SU-DHL-6 (cell line): ENCODE measurements around the gene ZNF488.

Experiments
- H2AFZ ChIP-seq: fragments of 200-600 bp; sonication (generic); 2 replicates; pipeline ENCODE4 v1.6.1; 2014; ENCODE audit warnings: low read depth, mild to moderate bottlenecking, moderate library complexity, mixed read lengths, antibody characterized with exemption, low read length; ENCODE audit not compliant: severe bottlenecking
- H3F3A ChIP-seq: fragments of 200-600 bp; shearing (Covaris generic); 2 replicates; pipeline ENCODE4 v1.6.0; 2016; ENCODE audit warnings: antibody characterized with exemption, mild to moderate bottlenecking; ENCODE audit not compliant: insufficient read depth
- H3K27ac ChIP-seq: fragments of 200-600 bp; sonication (generic); 2 replicates; pipeline ENCODE4 v1.5.1; 2016; ENCODE audit warnings: low read depth, mild to moderate bottlenecking, low read length, moderate library complexity, mixed read lengths
- H3K27me3 ChIP-seq: fragments of 200-600 bp; sonication (generic), shearing (Covaris generic); 2 replicates; pipeline ENCODE4 v1.6.0; 2014; ENCODE audit warnings: mild to moderate bottlenecking, low read length
- H3K36me3 ChIP-seq: fragments of 200-600 bp; sonication (generic); 2 replicates; pipeline ENCODE4 v1.6.1; 2014; ENCODE audit warnings: mild to moderate bottlenecking, low read length, mixed read lengths
- H3K4me2 ChIP-seq: fragments of 300-600, 200-600 bp; shearing (Covaris generic), sonication (generic); 2 replicates; pipeline ENCODE4 v1.6.0; 2014; ENCODE audit warnings: low read length, low read depth, mild to moderate bottlenecking; ENCODE audit not compliant: poor library complexity, severe bottlenecking
- H3K4me3 ChIP-seq: fragments of 200-600 bp; sonication (generic); 2 replicates; pipeline ENCODE4 v1.5.1; 2014; ENCODE audit warnings: antibody characterized with exemption, low read length, mild to moderate bottlenecking, mixed read lengths; ENCODE audit not compliant: insufficient read depth, poor library complexity, severe bottlenecking
- H3K79me2 ChIP-seq: fragments of 200-600 bp; sonication (generic); 2 replicates; pipeline ENCODE4 v1.6.1; 2014; ENCODE audit warnings: mild to moderate bottlenecking, low read length, moderate library complexity; ENCODE audit not compliant: insufficient read depth
- H3K9ac ChIP-seq: fragments of 200-600 bp; sonication (generic); 2 replicates; pipeline ENCODE4 v1.7.0; 2014; ENCODE audit warnings: mild to moderate bottlenecking, low read length
- H3K9me2 ChIP-seq: fragments of 200-600 bp; sonication (generic); replicated peaks from 2 replicates; pipeline ENCODE4 v1.6.1; 2014; ENCODE audit warnings: low read length; ENCODE audit not compliant: insufficient read depth
- H3K9me3 ChIP-seq: fragments of 200-600 bp; sonication (generic); 2 replicates; pipeline ENCODE4 v1.6.1; 2014; ENCODE audit warnings: low read length, mixed read lengths; ENCODE audit not compliant: insufficient read depth
- H4K20me1 ChIP-seq: fragments of 200-600 bp; sonication (generic); 2 replicates; pipeline ENCODE4 v1.6.1; 2014; ENCODE audit warnings: low read depth, mild to moderate bottlenecking, antibody characterized with exemption, low read length, moderate library complexity, mixed read lengths
- EZH2phosphoT487 ChIP-seq: fragments of 200-600 bp; sonication (generic), shearing (Covaris generic); conservative IDR thresholded peaks from 2 replicates; pipeline ENCODE4 v1.6.1; 2018; ENCODE audit warnings: mild to moderate bottlenecking, antibody characterized with exemption, low read length, moderate library complexity, mixed read lengths
- TF ChIP-seq, protein P1 (sequence below): fragments of 200-600 bp; sonication (generic); IDR thresholded peaks from one replicate; pipeline ENCODE4 v1.5.1; 2017; ENCODE audit warnings: antibody characterized with exemption, mild to moderate bottlenecking, low read length, moderate library complexity; ENCODE audit not compliant: insufficient read depth, poor library complexity, severe bottlenecking

The ZNF488 gene

DNA sequence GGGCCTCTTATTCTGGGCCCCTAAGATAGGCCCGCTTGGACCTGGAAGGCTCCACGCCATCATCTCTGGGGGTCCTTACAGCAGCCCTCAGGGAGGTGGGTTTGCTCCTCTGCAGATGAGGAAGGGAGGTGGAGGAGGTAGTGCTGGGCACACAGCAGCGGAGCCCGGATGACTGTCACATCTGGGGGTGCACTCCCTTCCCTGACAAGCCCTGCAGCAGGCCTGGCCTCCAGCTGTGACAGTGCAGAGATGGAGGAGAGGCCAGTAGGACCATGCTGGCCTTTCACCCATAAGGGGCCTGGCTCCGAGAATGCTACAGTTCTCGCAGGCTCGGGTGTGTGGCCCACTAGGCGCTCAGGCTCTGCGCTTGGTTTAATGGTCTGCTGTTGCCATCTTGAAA, 52.6 kb downstream of the ZNF488 start:
- Histone ChIP-seq H3K9me2 (no peaks in the 10 kb centered on the region), H2AFZ (no peak overlapping the region), H3K4me2 (no peak overlapping the region), H3K27me3 (no peaks in the 10 kb centered on the region), H3K9me3 (no peaks in the 10 kb centered on the region), H3K4me3 (no peak overlapping the region), H4K20me1 (no peaks in the 10 kb centered on the region), H3F3A (no peaks in the 10 kb centered on the region), H3K36me3 (no peaks in the 10 kb centered on the region), H3K79me2 (no peaks in the 10 kb centered on the region), H3K27ac (no peak overlapping the region), H3K9ac (no peak overlapping the region)
- TF ChIP-seq, protein P1, sequence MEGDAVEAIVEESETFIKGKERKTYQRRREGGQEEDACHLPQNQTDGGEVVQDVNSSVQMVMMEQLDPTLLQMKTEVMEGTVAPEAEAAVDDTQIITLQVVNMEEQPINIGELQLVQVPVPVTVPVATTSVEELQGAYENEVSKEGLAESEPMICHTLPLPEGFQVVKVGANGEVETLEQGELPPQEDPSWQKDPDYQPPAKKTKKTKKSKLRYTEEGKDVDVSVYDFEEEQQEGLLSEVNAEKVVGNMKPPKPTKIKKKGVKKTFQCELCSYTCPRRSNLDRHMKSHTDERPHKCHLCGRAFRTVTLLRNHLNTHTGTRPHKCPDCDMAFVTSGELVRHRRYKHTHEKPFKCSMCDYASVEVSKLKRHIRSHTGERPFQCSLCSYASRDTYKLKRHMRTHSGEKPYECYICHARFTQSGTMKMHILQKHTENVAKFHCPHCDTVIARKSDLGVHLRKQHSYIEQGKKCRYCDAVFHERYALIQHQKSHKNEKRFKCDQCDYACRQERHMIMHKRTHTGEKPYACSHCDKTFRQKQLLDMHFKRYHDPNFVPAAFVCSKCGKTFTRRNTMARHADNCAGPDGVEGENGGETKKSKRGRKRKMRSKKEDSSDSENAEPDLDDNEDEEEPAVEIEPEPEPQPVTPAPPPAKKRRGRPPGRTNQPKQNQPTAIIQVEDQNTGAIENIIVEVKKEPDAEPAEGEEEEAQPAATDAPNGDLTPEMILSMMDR, result no peak
- no peak for TF ChIP-seq EZH2phosphoT487

DNA sequence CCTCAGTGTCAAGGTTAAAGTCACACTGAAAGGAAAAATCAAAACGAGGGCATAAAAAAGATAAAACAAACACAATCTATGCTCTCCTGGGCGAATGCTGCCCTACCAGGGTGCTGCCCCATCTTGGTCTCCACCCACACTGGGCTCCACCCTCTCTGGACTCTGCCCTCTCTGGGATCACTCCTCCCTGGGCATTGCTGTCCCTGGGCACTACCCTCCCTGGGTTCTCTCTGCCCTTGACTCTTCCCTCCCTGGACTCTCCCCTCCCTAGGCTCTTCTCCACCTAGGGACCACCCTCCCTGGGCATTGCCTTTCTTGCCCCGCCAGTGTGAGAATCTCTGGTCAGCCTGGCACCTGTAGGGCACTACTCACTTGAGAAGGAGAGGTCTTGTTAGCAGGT, 53.3 kb downstream of the ZNF488 start:
- Histone ChIP-seq H3K27me3 (no peaks in the 10 kb centered on the region), H2AFZ (no peak overlapping the region), H3K27ac (no peak overlapping the region), H3F3A (no peaks in the 10 kb centered on the region), H3K79me2 (no peaks in the 10 kb centered on the region), H3K36me3 (no peaks in the 10 kb centered on the region), H4K20me1 (no peaks in the 10 kb centered on the region), H3K9me2 (no peaks in the 10 kb centered on the region), H3K9ac (no peak overlapping the region), H3K4me3 (no peak overlapping the region), H3K4me2 (no peak overlapping the region), H3K9me3 (no peaks in the 10 kb centered on the region)
- TF ChIP-seq, protein P1, result no peak
- no peak for TF ChIP-seq EZH2phosphoT487

DNA sequence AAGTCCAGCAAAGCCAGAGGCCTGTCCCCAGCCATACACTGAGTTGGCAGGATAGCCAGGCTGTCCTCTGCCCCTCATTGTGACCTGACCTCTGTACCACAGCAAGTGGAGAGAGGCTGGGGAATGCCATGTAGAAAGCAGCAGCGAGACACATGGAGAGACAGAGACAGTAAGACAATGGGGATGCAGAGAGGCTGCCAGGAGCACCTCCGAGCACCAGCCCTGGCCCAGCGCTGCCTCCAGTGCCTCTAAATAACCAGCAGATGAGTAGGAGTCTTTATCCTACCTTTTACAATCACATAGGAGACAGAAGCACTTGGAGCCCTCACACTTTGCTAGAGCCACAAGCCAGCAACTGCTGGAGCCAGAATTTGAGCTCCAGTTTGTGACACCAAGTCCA, 53.7 kb downstream of the ZNF488 start:
- Histone ChIP-seq H3K9me3 (no peaks in the 10 kb centered on the region), H3F3A (no peaks in the 10 kb centered on the region), H3K79me2 (no peaks in the 10 kb centered on the region), H2AFZ (no peak overlapping the region), H4K20me1 (no peaks in the 10 kb centered on the region), H3K9ac (no peak overlapping the region), H3K36me3 (no peaks in the 10 kb centered on the region), H3K4me2 (no peak overlapping the region), H3K27ac (no peak overlapping the region), H3K9me2 (no peaks in the 10 kb centered on the region), H3K27me3 (no peaks in the 10 kb centered on the region), H3K4me3 (no peak overlapping the region)
- no peak for TF ChIP-seq EZH2phosphoT487
- TF ChIP-seq, protein P1, result no peak
